ENCODE data around the gene MLPH. TPM values are rescaled to one million over a fixed set of nuclear protein-coding genes. Genes with fewer than 3 reads are reported as not detected.

MLPH gene
- polyA plus RNA-seq, 4 donors = 13.2 to 52.0 (median 18.9) TPM

DNA sequence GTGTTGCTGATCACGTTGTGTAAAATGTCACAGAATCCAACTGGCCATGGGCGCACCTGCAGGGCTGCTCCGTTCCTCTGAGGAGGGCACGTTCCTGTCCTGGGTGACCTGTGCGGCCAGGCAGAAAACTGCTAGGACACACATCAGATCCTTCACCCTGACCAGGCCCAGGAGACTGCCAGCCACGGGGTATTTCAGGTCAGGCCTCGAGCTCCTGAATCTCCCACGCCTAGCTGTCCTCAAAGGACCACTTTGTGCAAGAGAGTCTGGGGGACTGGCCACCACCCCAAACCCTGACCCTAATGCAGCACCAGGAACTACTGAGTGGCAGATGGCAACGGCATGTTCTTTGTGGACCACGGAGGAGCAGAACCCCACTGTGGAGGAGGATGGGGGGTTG, 90.4 kb downstream of the MLPH start:
- 91 to 94% (median 93%) methylated on average over 10 of the region's 10 CpGs for WGBS, 3 donors
- Histone ChIP-seq H3K4me1 (ENCODE audit: control insufficient read depth in 3 of 3, insufficient read depth in 2 of 3, low read depth in 1 of 3, low read length in 2 of 3) (peaks cover 0 to 4% (median 0%) of the 10 kb centered on the region in 3 donors), H3K4me3 (ENCODE audit: low read depth in 1 of 3, low read length in 3 of 3) (no peak overlapping the region), H3K9me3 (ENCODE audit: control insufficient read depth in 2 of 2, insufficient read depth in 1 of 2, low read depth in 1 of 2, low read length in 1 of 2) (no peaks in the 10 kb centered on the region), H3K27ac (ENCODE audit: low read depth in 1 of 3, low read length in 2 of 3) (no peak overlapping the region), H3K27me3 (ENCODE audit: control insufficient read depth in 3 of 3, insufficient read depth in 3 of 3, low read length in 3 of 3) (no peaks in the 10 kb centered on the region), H3K36me3 (ENCODE audit: control insufficient read depth in 3 of 3, insufficient read depth in 2 of 3, low read depth in 1 of 3, low read length in 3 of 3) (peaks cover 0 to 84% (median 5%) of the 10 kb centered on the region in 3 donors)
- no peak for DNase-seq
- FAIRE-seq = no peak

DNA sequence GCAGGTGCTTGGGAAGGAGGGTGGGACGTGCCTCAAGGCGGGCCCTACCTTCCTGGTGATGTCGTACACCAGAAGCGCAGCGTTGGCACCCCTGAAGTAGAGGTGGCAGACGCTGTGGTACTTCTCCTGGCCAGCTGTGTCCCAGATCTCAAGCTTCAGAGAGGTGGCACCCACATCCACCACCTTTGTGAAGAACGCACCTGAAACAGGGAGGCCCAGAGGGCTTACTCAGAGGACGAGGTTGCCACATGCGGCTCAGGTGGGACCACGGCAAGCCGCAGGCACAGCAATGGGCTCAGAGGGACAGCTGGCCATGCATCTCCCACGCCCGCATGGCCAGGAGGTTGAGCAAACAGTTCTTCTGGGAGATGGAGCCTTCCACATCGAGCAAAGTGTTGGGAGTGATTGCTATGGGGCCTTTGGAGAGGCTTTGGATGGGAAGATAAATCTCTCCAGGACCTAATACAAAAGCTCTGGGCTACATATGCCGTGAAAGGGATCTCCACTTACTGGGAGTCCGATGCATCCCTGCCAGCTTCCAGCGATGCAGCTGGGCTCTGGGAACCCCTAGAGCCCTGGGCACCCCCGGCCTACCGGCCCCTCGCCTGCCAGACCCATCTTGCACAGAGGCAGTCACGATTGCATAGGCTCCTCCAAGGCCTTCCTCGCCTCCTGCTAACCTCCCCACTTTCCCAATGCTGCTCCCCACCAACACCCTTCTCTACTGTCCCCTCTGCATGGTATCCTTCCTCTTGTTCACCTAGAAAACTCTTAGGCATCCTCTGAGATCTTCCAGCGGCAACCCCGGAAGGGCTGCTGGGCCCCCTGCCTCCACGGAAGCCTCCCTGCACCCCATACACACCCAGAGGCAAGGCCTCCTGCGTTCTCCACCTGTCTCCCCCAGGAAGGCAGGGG, 91.2 kb downstream of the MLPH start:
- no peak overlapping the region for H3K4me3 ChIP-seq (ENCODE audit: low read depth in 1 of 3, low read length in 3 of 3)
- DNase-seq (no peak), FAIRE-seq (no peak)
- 91 to 93% (median 92%) methylated on average over 26 of the region's 26 CpGs for WGBS, 3 donors
- no peak overlapping the region for H3K27ac ChIP-seq (ENCODE audit: low read depth in 1 of 3, low read length in 2 of 3)
- H3K27me3 ChIP-seq (ENCODE audit: control insufficient read depth in 3 of 3, insufficient read depth in 3 of 3, low read length in 3 of 3) = no peaks in the 10 kb centered on the region
- peaks cover 0 to 4% (median 0%) of the 10 kb centered on the region in 3 donors for H3K4me1 ChIP-seq (ENCODE audit: control insufficient read depth in 3 of 3, insufficient read depth in 2 of 3, low read depth in 1 of 3, low read length in 2 of 3)
- H3K9me3 ChIP-seq (ENCODE audit: control insufficient read depth in 2 of 2, insufficient read depth in 1 of 2, low read depth in 1 of 2, low read length in 1 of 2) = no peaks in the 10 kb centered on the region
- H3K36me3 ChIP-seq (ENCODE audit: control insufficient read depth in 3 of 3, insufficient read depth in 2 of 3, low read depth in 1 of 3, low read length in 3 of 3) = peaks cover 0 to 89% (median 5%) of the 10 kb centered on the region in 3 donors

DNA sequence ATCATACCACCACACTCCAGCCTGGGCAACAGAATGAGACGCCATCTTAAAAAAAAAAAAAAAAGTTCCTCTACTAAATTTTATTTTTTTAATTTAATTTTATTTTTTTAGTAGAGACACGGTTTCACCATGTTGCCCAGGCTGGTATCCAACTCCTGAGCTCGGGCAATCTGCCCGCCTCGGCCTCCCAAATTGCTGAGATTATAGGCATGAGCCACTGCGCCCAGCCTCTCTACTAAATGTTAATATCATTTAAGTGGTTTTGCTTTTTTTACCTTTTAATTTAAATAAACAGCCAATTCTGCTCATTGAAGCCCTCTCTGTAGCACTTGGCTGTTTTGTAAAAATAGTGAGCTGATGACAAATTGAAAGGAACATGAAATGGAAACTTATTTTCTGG, 94.3 kb downstream of the MLPH start:
- Histone ChIP-seq H3K4me3 (ENCODE audit: low read depth in 1 of 3, low read length in 3 of 3) (no peak overlapping the region), H3K9me3 (ENCODE audit: control insufficient read depth in 2 of 2, insufficient read depth in 1 of 2, low read depth in 1 of 2, low read length in 1 of 2) (no peaks in the 10 kb centered on the region), H3K36me3 (ENCODE audit: control insufficient read depth in 3 of 3, insufficient read depth in 2 of 3, low read depth in 1 of 3, low read length in 3 of 3) (peaks cover 0 to 92% (median 5%) of the 10 kb centered on the region in 3 donors), H3K4me1 (ENCODE audit: control insufficient read depth in 3 of 3, insufficient read depth in 2 of 3, low read depth in 1 of 3, low read length in 2 of 3) (peaks cover 0 to 4% (median 0%) of the 10 kb centered on the region in 3 donors), H3K27ac (ENCODE audit: low read depth in 1 of 3, low read length in 2 of 3) (no peak overlapping the region), H3K27me3 (ENCODE audit: control insufficient read depth in 3 of 3, insufficient read depth in 3 of 3, low read length in 3 of 3) (no peaks in the 10 kb centered on the region)
- 82 to 92% (median 88%) methylated on average over 6 of the region's 6 CpGs for WGBS, 3 donors
- FAIRE-seq (no peak), DNase-seq (no peak)

DNA sequence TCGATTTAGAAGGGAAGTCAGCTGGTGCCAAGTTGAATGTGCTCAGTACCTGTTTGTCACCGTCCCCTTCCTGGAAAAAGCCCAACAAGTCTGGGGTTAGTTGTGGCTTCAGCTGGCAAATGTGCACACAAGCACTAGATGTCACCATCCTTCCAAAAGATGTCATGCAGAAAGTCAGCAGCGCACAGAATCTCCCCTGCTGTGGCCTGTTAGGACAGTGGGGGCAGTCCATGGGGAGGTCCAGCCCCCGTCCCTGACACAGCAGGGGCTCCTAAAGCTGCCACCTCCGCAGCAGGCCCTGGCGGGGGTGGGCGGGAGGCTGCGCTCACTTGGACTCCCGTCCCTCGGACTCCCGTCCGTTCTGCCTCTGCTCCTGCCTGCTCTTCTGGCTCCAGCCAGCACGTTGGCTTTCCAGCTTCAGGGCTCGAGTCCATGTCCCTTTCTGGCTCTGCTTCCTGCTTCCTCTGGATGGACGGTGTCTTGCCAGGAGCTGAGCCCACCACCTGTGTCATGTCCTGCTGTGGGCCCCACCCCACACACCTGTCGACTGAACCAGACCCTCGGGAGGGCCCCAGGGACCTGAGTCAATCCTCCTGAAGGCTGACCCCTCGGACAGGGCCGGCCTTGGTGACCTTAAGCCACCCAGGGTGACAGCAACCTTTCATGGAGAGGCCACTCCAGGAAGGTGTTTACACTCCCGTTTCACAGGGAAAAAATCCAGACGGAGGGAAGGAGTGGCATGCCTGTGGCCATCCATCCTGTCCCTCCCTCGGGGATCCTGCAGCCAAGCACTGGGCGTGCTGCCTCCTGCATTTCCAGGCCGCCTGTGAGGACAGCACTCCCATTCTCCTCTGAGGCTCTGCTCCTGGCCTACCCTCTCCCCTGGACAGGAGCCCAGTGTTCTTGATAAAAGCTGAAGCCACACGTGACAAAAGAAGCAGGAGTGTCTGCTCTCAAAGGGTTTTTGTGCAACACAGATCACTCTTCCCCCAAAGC, 95.0 kb downstream of the MLPH start:
- peaks cover 0 to 4% (median 0%) of the 10 kb centered on the region in 3 donors for H3K4me1 ChIP-seq (ENCODE audit: control insufficient read depth in 3 of 3, insufficient read depth in 2 of 3, low read depth in 1 of 3, low read length in 2 of 3)
- no peaks in the 10 kb centered on the region for H3K27me3 ChIP-seq (ENCODE audit: control insufficient read depth in 3 of 3, insufficient read depth in 3 of 3, low read length in 3 of 3)
- no peak for FAIRE-seq
- H3K9me3 ChIP-seq (ENCODE audit: control insufficient read depth in 2 of 2, insufficient read depth in 1 of 2, low read depth in 1 of 2, low read length in 1 of 2) = no peaks in the 10 kb centered on the region
- peak in 1 of 2 donors; percentile 42 for DNase-seq
- no peak overlapping the region for H3K4me3 ChIP-seq (ENCODE audit: low read depth in 1 of 3, low read length in 3 of 3)
- 47 to 64% (median 61%) methylated on average over 25 of the region's 25 CpGs for WGBS, 3 donors
- H3K27ac ChIP-seq (ENCODE audit: low read depth in 1 of 3, low read length in 2 of 3) = peak overlapping the region in 1 of 3 donors; percentile 2
- H3K36me3 ChIP-seq (ENCODE audit: control insufficient read depth in 3 of 3, insufficient read depth in 2 of 3, low read depth in 1 of 3, low read length in 3 of 3) = peaks cover 0 to 84% (median 2%) of the 10 kb centered on the region in 3 donors

DNA sequence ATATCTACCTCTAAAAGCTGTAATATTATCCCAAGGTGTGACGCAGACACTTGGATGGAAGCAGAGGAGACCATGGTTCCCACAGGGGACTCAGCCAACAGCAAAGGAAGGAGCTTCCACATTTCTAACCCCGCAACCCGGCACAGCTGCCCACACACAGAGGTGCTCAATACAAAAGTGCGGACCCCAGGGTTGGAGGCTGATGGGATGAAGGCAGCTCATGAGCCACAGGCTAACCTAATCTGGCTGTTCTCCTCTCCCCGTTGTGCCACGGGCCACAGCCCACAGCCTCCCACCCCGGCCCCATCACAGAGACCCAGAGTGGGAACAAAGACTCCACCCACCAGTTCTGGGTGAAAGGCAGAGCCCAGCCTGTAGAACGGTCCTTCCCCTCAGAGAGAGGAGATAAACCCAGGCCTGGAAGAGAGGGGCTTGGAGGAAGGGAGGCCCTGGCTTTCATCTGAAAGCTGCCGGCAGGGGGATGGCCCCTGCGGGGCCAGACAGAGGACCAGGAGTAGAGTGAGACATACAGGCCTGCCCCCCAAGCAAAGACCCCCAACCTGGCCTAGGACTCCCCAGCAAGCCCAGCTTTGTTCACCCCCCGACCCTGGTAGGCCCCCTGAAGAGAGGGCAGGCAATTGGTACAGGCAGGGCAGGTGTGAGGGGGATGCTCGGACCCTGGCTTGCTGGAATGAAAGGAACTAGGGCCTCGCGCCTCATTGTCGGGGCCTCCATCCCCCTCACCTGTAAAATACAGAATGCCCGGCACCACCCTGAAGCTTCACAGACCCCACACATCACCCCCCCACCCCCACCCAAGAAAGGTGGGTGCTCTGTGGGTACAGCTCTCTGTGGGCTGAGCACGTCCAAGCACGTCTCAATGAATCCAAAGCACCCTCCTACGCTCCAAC, 96.6 kb downstream of the MLPH start:
- 88 to 90% (median 89%) methylated on average over 16 to 19 of the region's 19 CpGs for WGBS, 3 donors
- FAIRE-seq = no peak

DNA sequence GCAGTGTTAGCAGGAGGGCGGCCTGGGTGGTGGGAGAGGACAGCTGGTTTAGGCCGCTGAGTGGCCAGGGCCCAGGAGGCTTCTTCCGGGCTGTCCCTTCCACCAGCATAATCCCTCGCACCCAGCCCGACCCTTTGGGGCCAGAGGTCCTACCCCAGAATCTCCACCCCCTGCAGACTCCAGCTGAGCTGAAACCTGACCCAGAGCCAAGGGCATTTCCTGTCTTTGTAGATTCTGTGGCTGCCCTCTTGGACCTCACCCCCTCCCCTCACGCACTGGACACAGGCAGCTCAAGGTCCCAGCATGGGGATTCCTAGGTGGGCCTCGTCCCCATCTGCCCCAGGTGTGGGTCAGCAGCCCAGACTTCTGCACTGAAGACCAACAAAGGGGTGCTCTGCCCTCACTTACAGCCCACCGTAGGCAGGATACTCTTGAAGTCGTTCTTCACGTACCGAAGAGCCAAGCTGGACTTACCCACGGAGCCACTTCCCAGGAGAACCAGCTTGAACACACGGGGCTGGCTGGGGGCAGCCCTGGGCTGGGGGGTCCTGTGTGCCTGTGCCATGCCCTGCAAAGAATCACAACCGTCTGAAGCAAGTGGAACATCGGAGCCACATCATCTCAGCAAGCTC, 98.7 kb downstream of the MLPH start:
- H3K27ac ChIP-seq (ENCODE audit: low read depth in 1 of 3, low read length in 2 of 3) = no peak overlapping the region
- DNase-seq (no peak), FAIRE-seq (no peak)
- peaks cover 0 to 7% of the 10 kb centered on the region in 2 donors for H3K9me3 ChIP-seq (ENCODE audit: control insufficient read depth in 2 of 2, insufficient read depth in 1 of 2, low read depth in 1 of 2, low read length in 1 of 2)
- WGBS, 3 donors = 82 to 92% (median 89%) methylated on average over 14 to 15 of the region's 15 CpGs
- peaks cover 0 to 60% (median 0%) of the 10 kb centered on the region in 3 donors for H3K36me3 ChIP-seq (ENCODE audit: control insufficient read depth in 3 of 3, insufficient read depth in 2 of 3, low read depth in 1 of 3, low read length in 3 of 3)
- H3K4me3 ChIP-seq (ENCODE audit: low read depth in 1 of 3, low read length in 3 of 3) = no peak overlapping the region
- H3K27me3 ChIP-seq (ENCODE audit: control insufficient read depth in 3 of 3, insufficient read depth in 3 of 3, low read length in 3 of 3) = no peaks in the 10 kb centered on the region
- peaks cover 0 to 12% (median 3%) of the 10 kb centered on the region in 3 donors for H3K4me1 ChIP-seq (ENCODE audit: control insufficient read depth in 3 of 3, insufficient read depth in 2 of 3, low read depth in 1 of 3, low read length in 2 of 3)

More for the DNA sequence above, 96.6 kb downstream of the MLPH start:
- Histone ChIP-seq H3K4me3 (ENCODE audit: low read depth in 1 of 3, low read length in 3 of 3) (no peak overlapping the region), H3K27me3 (ENCODE audit: control insufficient read depth in 3 of 3, insufficient read depth in 3 of 3, low read length in 3 of 3) (no peaks in the 10 kb centered on the region), H3K4me1 (ENCODE audit: control insufficient read depth in 3 of 3, insufficient read depth in 2 of 3, low read depth in 1 of 3, low read length in 2 of 3) (peaks cover 0 to 12% (median 3%) of the 10 kb centered on the region in 3 donors), H3K27ac (ENCODE audit: low read depth in 1 of 3, low read length in 2 of 3) (no peak overlapping the region), H3K36me3 (ENCODE audit: control insufficient read depth in 3 of 3, insufficient read depth in 2 of 3, low read depth in 1 of 3, low read length in 3 of 3) (peaks cover 0 to 77% (median 2%) of the 10 kb centered on the region in 3 donors), H3K9me3 (ENCODE audit: control insufficient read depth in 2 of 2, insufficient read depth in 1 of 2, low read depth in 1 of 2, low read length in 1 of 2) (peaks cover 0 to 7% of the 10 kb centered on the region in 2 donors)
- DNase-seq = no peak

DNA sequence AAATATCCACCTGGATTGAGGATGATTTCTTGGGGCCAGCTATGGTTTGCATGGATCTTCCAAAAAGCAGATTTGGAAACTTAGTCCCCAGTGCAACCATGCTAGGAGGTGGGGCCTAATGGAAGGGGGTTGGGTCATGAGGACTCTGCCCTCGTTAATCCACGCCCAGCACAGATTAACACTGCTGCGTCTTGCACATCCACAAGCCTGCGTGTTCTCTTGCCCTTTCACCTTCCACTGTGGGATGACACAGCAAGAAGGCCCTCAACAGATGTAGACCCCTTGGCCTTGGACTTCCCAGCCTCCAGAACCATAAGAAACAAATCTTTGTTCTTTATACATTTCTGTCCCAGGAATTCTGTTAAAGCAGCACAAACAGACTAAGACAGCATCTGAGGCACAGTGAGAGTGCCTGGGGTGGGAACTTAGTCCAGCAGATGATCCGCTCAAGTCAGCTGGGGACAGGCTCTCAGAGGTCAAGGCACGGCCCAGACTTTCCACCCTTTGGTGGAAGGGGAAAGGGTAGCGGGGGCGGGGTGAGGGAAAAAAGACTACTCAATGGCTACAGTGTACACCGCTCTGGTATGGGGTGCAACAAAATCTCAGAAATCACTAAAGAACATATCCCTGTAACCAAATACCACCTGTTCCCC, 101.1 kb downstream of the MLPH start:
- no peak for FAIRE-seq
- H3K4me3 ChIP-seq (ENCODE audit: low read depth in 1 of 3, low read length in 3 of 3) = peak overlapping the region in 2 of 3 donors; percentile 36 to 59
- peaks cover 0 to 7% of the 10 kb centered on the region in 2 donors for H3K9me3 ChIP-seq (ENCODE audit: control insufficient read depth in 2 of 2, insufficient read depth in 1 of 2, low read depth in 1 of 2, low read length in 1 of 2)
- H3K27me3 ChIP-seq (ENCODE audit: control insufficient read depth in 3 of 3, insufficient read depth in 3 of 3, low read length in 3 of 3) = no peaks in the 10 kb centered on the region
- WGBS, 3 donors = 51 to 76% (median 64%) methylated on average over 9 of the region's 9 CpGs
- peaks cover 0 to 44% (median 0%) of the 10 kb centered on the region in 3 donors for H3K36me3 ChIP-seq (ENCODE audit: control insufficient read depth in 3 of 3, insufficient read depth in 2 of 3, low read depth in 1 of 3, low read length in 3 of 3)
- H3K4me1 ChIP-seq (ENCODE audit: control insufficient read depth in 3 of 3, insufficient read depth in 2 of 3, low read depth in 1 of 3, low read length in 2 of 3) = peaks cover 0 to 29% (median 3%) of the 10 kb centered on the region in 3 donors
- peak; percentile 60 to 89 for DNase-seq
- H3K27ac ChIP-seq (ENCODE audit: low read depth in 1 of 3, low read length in 2 of 3) = peak overlapping the region; percentile 11 to 90 (median 56)

Data from small intestine (tissue), 7 donors.